Measurements from ENCODE around the gene KNOP1.
"Not testable (repeated sequence)": the region's sequence is repeated elsewhere in the genome, so short reads cannot be mapped to it uniquely, and the experiment has no call there.

Gene KNOP1

GRCh38 chr16:19743816-19744159 lies 25.8 kb upstream of the KNOP1 start:
- DNase-seq (ENCODE audit: low spot score) = no peak

- DNase-seq (ENCODE audit: low spot score) = no peak
These were observed 23.3 kb upstream of the KNOP1 start for GRCh38 chr16:19741354-19741753.

GRCh38 chr16:19737306-19738038 lies 19.4 kb upstream of the KNOP1 start:
- DNase-seq (ENCODE audit: low spot score) = no peak

DNA sequence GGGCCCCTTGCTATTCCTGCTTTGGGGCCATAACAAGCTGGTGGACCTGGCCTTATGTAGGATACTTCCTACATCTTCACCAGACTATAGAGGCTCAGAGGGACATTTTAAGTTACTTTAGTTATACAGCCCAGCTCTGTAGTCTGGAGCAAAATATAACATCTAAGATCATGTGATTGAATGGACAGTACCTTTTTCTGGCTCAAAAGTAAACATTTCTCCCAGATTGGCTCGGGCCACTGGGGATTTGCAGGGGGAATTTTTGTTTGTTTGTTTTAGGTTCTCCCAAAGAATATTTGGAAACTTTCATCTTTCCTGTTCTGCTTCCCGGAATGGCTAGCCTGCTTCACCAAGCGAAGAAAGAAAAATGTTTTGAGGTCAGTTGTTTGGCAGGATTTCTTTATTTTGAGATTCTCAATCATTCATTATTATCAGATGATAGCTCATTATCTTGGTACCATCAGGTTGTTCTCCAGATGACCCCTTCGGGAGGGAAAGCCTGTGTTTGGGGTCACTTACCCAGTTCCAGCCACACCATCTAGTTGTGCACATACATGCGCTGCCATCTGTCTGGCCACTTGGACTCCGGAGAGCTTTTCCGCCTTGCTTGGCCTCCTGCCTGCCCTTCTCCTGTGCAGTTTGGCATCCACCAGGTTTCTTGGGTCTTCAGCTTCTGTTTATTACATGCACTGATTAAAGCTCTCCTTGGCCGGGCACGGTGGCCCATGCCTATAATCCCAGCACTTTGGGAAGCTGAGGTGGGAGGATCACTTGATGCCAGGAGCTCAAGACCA lies 17.2 kb upstream of the KNOP1 start:
- DNase-seq (ENCODE audit: low spot score) = no peak

- DNase-seq (ENCODE audit: low spot score) = no peak
These were observed 15.5 kb upstream of the KNOP1 start for GRCh38 chr16:19733551-19733950.

DNA sequence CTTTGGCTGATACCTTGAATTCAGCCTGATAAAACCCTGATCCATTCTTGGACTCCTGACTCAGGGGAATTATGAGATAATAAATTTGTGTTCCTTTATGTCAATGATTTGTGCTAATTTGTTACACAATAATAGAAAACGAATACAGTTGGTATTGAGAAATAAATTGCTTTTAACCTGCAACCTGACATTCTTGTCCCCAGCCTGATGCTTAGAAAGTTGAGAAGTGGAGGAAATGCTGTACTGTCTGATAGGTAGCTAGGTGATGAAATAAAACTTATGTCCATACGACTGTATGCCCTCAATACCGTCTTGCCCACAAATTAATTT lies 10.6 kb upstream of the KNOP1 start:
- DNase-seq (ENCODE audit: low spot score) = no peak

DNA sequence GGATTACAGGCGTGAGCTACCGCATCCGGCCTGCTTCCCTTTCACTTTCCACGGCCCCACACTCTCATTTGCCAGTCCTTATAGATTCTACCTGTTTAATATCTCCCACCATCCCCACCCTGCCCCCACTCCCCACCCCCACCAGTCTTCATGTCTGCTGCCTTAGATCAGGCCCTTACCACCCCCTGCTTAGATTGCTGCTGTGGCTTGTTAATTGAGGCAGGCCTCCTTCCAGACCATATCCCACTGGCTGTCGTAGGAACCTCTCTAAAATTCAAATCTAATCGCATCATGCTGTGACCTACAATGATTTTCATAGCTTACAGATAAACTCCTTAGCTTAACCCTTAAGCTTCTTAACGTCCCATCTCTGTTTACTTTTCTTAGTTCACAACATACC lies 5.0 kb upstream of the KNOP1 start:
- DNase-seq (ENCODE audit: low spot score) = no peak

DNA sequence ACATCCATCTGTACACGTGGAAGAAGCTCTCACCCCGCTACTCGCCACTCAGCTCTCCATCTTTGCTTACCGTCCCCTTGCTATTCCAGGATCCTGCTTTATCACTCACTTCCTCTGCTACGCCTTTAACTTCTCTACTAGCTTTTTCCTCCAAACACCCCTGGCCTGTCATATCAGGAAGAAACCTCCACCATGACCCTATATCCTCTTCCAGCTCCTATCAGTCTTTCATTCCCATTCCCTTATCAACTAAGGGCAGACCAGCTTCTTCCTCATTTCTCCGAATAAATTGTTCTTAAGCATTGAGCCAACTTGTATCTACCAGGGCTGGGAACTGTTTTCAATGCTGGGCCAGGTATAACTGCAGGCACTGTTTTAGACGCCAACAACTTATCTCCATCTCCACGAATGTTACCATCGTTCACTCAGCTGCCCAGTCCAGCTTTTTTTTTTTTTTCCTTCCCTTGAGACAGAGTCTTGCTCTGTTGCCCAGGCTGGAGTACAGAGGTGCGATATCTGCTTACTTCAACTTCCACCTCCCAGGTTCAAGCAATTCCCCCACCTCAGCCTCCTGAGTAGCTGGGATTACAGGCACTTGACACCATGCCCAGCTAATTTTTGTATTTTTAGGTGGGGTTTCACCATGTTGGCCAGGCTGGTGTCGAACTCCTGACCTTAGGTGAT lies 4.4 kb upstream of the KNOP1 start:
- DNase-seq (ENCODE audit: low spot score) = no peak

GRCh38 chr16:19718624-19718965 lies 568 bp upstream of the KNOP1 start:
- no peak for DNase-seq (ENCODE audit: low spot score)

DNA sequence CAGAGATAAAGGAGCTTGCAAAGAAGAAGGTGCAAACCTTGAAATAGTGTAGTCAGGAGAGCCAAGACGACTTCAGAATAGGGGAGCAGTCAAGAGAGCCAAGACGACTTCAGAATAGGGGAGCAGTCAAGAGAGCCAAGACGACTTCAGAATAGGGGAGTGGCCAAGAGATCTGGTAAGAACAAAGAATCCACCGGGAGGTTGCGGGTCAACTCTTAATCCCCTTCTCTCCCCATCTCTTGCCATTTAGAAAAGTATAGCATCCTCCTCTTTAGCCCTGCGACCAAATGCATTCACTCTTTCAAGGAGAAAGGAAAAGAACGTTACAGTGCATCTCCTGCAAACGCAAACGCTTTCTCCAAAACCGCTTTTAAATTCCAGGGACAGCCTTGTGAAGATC lies 713 bp downstream of the KNOP1 start:
- DNase-seq (ENCODE audit: low spot score) = no peak

- not testable (repeated sequence) for DNase-seq (ENCODE audit: low spot score)
These were observed 1.3 kb downstream of the KNOP1 start for GRCh38 chr16:19716728-19717127.

GRCh38 chr16:19716183-19716582 lies 1.8 kb downstream of the KNOP1 start:
- DNase-seq (ENCODE audit: low spot score) = no peak

- no peak for DNase-seq (ENCODE audit: low spot score)
These were observed 2.5 kb downstream of the KNOP1 start for GRCh38 chr16:19715566-19715965.

DNA sequence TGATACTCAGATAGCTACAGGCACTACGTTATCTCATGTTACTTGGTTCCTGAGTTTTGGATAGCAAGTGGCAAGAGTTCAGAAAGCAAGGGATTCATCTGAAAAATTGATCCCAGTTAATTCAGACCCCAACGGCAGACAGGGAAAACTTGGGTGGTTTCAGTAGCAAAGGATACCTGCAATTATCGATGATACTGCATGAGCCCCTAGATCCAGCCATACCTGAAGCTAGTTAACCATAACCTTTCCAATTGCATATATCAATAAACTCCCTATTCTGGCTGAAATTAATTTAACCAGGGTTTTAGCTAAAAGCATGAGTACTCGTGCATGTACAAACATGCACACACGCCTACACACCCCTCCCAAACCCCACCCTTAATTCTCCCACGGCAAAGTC lies 4.3 kb downstream of the KNOP1 start:
- DNase-seq (ENCODE audit: low spot score) = no peak

- no peak for DNase-seq (ENCODE audit: low spot score)
These were observed 5.5 kb downstream of the KNOP1 start for GRCh38 chr16:19712418-19713058.

- no peak for DNase-seq (ENCODE audit: low spot score)
These were observed 6.4 kb downstream of the KNOP1 start for GRCh38 chr16:19711643-19712042.

- DNase-seq (ENCODE audit: low spot score) = no peak
These were observed 7.0 kb downstream of the KNOP1 start for GRCh38 chr16:19710991-19711545.

- DNase-seq (ENCODE audit: low spot score) = no peak
These were observed 7.7 kb downstream of the KNOP1 start for GRCh38 chr16:19710191-19710908.

DNA sequence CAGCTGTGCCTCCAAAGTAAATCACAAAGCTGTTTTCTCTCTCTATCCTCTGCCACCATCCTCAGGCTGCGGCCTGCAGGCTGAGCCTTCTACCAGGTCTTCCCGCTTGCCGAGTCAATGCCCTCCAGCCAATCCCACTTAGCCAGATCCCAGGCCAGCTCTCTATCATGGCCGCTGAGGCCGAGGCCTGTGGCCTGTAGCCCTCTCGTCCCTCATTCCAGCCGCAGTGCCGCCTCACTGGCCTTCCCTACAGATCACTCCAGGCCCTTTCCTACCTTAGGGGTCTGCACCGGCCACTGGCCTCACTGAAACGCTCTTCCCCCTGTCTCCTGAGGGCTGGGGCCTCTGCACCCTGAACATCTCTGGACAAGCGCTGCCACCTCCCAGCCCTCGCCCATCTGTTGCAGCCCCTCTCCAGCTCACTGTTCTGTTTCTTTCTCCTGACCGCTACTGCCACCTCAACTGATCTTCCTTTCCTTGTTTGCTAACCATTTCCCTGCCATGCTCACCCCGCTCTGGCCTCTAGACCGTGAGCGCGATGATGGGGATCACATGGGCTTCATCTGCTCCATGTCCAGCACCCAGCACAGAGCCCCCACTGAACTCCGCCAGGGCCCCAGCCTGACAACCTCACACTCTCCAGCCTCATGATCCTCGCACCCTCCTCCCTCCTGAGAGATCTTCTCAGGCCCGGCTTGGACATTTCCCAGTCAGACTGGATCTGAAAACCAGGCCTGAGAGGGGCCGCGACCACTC lies 8.5 kb downstream of the KNOP1 start:
- no peak for DNase-seq (ENCODE audit: low spot score)

DNA sequence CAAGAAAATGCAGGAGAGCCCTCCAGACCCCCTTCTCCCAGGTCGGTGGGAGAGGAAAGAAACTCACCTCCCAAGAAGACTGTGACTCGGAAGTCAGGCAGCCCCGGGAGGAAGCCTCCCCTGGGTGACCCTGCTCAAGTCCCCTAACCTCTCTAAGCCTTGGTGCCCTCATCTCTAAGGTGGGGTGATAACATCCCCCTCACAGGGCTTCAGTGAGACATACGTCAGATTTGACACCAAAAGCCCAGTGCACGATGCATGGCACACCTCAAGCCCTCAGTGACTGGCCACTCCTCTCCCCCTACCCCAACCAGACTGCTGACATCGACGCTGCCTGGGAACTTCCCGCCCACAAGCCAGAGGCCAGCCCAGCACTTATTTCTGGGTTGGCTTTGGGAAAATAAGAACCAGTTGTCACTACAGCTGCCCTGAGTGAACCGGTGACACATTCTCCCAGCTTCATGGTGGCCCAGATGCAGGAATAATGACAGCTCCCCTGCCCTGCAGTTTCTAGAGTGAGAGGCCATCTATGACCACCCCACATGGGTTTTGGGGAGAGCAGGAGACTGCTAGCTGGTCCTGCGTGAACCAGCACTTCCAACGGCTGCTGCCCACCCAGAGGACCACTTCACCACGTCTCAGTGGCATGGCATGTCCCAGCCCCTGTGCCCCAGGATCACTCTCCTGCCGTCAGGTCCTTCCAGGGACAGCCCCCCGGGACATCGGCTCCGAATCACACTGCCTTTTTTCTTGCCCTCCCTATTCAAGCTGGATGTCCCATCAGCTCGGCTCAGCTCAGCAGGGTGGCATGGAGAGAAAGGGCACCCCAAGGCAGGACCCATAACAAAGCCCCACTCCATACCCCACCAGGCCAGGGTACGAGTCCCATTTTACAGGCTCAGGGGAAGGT lies 9.5 kb downstream of the KNOP1 start:
- no peak for DNase-seq (ENCODE audit: low spot score)

Data from CD4-positive, alpha-beta T cell treated with Interleukin-15 for 4 hours (primary cell).